Breast epithelium (tissue), 3 donors: ENCODE measurements around the gene LAMC1.

Experiments used
- POLR2A ChIP-seq: fragments of 450-650 bp; IDR thresholded peaks from one replicate; pipeline ENCODE4 v1.6.1; 2016; ENCODE audit warnings: antibody characterized with exemption, mild to moderate bottlenecking, moderate library complexity
- TF ChIP-seq, protein P1 (sequence below), 3 donors: fragments of 450-650 bp; IDR thresholded peaks; one replicate each; pipeline ENCODE4 v1.5.1; 2016 to 2017; ENCODE audit warnings: antibody characterized with exemption in 3 of 3, mild to moderate bottlenecking in 3 of 3, moderate library complexity in 3 of 3

DNA sequence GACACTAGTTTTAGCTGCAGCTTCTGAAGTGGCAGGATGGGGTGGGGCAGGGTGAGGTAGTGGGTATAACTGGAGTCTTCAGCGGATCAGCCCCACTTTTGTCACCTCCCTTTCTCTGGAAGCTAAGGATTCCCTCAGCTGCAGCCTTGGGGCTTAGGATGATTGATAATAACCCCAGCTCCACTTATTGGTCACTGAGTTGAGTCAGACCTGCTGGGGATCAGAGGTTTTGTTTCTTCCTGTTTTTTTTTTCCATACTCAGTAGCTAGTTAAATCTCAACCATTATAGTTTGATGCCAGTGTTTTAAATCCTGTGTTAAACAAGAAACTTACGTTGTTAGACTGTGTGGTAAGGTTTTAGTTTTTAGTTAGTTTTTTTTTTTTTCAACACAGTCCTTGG is 57.2 kb downstream of the LAMC1 start:
- TF ChIP-seq, protein P1, sequence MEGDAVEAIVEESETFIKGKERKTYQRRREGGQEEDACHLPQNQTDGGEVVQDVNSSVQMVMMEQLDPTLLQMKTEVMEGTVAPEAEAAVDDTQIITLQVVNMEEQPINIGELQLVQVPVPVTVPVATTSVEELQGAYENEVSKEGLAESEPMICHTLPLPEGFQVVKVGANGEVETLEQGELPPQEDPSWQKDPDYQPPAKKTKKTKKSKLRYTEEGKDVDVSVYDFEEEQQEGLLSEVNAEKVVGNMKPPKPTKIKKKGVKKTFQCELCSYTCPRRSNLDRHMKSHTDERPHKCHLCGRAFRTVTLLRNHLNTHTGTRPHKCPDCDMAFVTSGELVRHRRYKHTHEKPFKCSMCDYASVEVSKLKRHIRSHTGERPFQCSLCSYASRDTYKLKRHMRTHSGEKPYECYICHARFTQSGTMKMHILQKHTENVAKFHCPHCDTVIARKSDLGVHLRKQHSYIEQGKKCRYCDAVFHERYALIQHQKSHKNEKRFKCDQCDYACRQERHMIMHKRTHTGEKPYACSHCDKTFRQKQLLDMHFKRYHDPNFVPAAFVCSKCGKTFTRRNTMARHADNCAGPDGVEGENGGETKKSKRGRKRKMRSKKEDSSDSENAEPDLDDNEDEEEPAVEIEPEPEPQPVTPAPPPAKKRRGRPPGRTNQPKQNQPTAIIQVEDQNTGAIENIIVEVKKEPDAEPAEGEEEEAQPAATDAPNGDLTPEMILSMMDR (IDR thresholded peaks at IDR 0.05), result no peak
- TF ChIP-seq POLR2A, result no peak
